BE2C (cell line): Measurements from ENCODE around the gene SP1.

Source experiments
- DNase-seq: peaks from one replicate; pipeline ENCODE4 v3.0.0-alpha.2; 2020
- H3K27me3 ChIP-seq: fragments of 250-450 bp; sonication (Bioruptor Pico); 2 replicates; pipeline ENCODE4 v1.5.1; 2020; ENCODE audit warnings: mild to moderate bottlenecking
- H3K36me3 ChIP-seq: fragments of 250-450 bp; sonication (Bioruptor Pico); 2 replicates; pipeline ENCODE4 v1.5.1; 2020; ENCODE audit warnings: mild to moderate bottlenecking
- H3K4me1 ChIP-seq: fragments of 250-450 bp; sonication (Bioruptor Pico); 2 replicates; pipeline ENCODE4 v1.5.1; 2020
- H3K4me3 ChIP-seq: 2 replicates; pipeline ENCODE4 v1.5.1; 2011; ENCODE audit warnings: low read depth, low read length
- H3K9me3 ChIP-seq: fragments of 250-450 bp; sonication (Bioruptor Pico); 2 replicates; pipeline ENCODE4 v1.5.1; 2020
- TF ChIP-seq, protein P1 (sequence below): IDR thresholded peaks from 2 replicates; pipeline ENCODE4 v1.5.1; 2012; ENCODE audit warnings: mild to moderate bottlenecking, low read depth, low read length

Gene SP1

DNA sequence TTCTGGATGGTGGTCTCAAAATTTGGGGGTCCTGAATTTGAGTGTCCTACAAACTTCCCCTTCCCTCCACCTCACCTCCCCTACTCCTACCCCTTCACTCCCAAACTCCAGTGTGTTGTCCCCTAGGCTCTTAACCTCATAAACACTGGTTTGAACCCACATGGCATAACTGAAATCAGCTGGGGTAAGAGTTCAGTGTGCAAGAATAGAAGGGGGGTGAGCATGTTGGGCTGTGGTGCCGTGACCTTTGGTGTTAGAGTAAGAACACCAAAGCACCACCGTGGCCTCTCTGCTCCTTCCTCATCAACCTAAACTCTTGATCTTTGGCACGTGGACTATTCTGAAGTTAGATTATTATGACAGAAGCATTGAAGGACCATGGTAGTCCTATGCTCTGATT lies 83.0 kb downstream of the SP1 start:
- no peak for DNase-seq
- H3K4me1 ChIP-seq, result peaks cover 8% of the 10 kb centered on the region; the same call in 1 of the 2 replicates
- no peak overlapping the region for H3K4me3 ChIP-seq
- TF ChIP-seq, protein P1, sequence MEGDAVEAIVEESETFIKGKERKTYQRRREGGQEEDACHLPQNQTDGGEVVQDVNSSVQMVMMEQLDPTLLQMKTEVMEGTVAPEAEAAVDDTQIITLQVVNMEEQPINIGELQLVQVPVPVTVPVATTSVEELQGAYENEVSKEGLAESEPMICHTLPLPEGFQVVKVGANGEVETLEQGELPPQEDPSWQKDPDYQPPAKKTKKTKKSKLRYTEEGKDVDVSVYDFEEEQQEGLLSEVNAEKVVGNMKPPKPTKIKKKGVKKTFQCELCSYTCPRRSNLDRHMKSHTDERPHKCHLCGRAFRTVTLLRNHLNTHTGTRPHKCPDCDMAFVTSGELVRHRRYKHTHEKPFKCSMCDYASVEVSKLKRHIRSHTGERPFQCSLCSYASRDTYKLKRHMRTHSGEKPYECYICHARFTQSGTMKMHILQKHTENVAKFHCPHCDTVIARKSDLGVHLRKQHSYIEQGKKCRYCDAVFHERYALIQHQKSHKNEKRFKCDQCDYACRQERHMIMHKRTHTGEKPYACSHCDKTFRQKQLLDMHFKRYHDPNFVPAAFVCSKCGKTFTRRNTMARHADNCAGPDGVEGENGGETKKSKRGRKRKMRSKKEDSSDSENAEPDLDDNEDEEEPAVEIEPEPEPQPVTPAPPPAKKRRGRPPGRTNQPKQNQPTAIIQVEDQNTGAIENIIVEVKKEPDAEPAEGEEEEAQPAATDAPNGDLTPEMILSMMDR, result no peak
- H3K36me3 ChIP-seq, result peaks cover 98% of the 10 kb centered on the region
- 0 out of 2 replicates have a peak, but pooled peaks cover 2% of the 10 kb centered on the region for H3K27me3 ChIP-seq
- no peaks in the 10 kb centered on the region for H3K9me3 ChIP-seq

DNA sequence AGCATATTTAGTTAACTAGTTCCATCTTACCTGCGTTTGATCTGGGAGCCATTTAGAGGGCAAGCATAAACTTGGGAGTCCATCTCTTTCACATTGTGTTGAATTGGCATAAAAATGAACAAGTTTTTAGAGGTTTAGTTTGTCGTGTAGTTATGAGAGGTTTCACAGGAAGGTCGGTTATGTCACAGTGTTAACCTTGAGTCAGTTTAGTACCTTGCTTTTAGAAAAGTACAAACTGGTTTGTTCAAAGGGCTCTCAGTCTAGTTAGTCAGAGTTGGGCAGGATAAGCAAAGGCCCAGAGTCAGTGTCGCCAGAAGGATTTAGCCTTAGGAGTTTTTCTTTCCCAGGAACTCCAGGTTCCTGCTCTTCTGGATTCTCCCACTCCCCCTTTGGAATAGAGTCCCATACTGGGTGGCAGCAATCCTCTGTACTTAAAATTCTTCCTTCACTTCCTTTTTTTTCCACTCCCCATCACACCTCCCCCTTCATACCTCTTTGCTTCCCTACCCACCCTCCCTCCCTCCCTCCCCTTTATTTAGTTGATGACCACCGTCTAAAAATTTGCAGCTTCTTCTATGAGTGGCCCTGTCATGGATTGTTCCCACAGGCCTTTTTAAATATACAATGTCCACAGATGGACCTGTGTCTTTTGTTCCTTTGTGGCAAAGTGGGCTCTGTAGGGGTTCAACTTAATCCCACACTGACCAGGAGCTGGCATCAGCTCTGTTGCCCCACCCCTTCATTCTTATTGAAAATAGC lies 84.0 kb downstream of the SP1 start:
- Histone ChIP-seq H3K9me3 (no peaks in the 10 kb centered on the region), H3K27me3 (0 out of 2 replicates have a peak, but pooled peaks cover 2% of the 10 kb centered on the region), H3K4me3 (no peak overlapping the region), H3K4me1 (peaks cover 8% of the 10 kb centered on the region; the same call in 1 of the 2 replicates), H3K36me3 (peaks cover 98% of the 10 kb centered on the region)
- TF ChIP-seq, protein P1, result no peak
- DNase-seq, result no peak

DNA sequence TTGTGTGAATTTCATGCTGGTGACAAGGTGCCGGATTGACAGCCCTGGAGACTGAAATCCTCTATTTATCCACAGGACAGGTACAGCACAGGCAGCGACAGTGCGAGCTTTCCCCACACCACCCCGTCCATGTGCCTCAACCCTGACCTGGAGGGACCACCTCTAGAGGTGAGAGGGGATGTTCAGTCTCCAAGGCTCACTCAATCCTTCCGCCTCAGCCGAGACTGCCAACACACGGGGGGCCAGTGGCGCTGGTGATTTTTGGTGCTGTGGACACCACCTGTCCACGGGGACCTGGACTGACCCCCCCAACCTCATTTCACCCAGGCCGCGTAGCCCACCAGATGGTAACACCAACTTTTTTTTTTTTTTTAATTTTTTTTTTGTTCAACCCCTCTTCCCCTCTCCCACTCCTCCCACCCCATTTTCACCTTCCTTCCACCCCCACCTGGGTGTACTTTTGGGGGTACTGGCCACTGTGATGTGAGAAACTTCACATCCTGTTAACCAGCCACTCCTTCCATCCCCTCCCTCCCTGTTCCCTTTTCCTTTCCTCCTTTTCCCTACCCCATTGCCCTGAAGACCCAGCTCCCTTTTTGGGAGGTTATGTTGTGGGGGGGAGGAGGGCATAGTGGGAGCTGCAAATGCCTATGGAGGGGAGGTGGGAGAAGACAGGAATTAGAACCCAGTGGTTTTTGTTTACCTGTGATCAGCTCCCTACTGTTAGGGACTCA lies 84.9 kb downstream of the SP1 start:
- Histone ChIP-seq H3K27me3 (0 out of 2 replicates have a peak, but pooled peaks cover 2% of the 10 kb centered on the region), H3K4me1 (peaks cover 8% of the 10 kb centered on the region; the same call in 1 of the 2 replicates), H3K36me3 (peaks cover 98% of the 10 kb centered on the region), H3K4me3 (no peak overlapping the region), H3K9me3 (no peaks in the 10 kb centered on the region)
- DNase-seq, result no peak
- TF ChIP-seq, protein P1, result no peak

DNA sequence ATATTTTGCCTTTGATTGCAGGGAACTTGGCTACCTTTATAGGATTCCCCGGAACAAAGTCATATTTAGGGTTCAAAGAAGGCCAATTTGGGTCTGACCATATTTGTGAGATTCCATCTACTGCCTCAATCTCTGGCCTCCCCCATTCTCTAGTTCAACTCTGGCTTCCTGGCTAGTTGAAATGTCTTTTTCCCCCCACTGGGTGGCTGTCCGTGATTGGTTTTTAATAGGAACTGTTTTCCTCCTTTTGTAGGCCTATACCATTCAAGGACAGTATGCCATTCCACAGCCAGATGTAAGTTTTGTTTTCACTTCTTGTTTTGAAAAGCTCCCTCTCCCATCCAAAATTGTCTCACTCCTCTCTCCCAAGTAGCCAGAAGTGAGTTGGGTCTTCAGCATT lies 85.7 kb downstream of the SP1 start:
- H3K4me1 ChIP-seq, result peaks cover 8% of the 10 kb centered on the region; the same call in 1 of the 2 replicates

More for the DNA sequence above, 85.7 kb downstream of the SP1 start:
- no peaks in the 10 kb centered on the region for H3K9me3 ChIP-seq
- H3K36me3 ChIP-seq, result peaks cover 98% of the 10 kb centered on the region
- TF ChIP-seq, protein P1, result 0 out of 2 replicates have a peak, but pooled peaks have one; percentile 10
- 0 out of 2 replicates have a peak, but pooled peaks cover 2% of the 10 kb centered on the region for H3K27me3 ChIP-seq
- DNase-seq, result no peak
- H3K4me3 ChIP-seq, result no peak overlapping the region
